Retina (tissue), 1 donor: ENCODE data around the gene LRRTM3.
A peak's percentile ranks its signal among the peaks of the same experiment; 100 is the strongest.

Experiments
- DNase-seq: peaks from one replicate; pipeline ENCODE4 v3.0.0-alpha.2; 2016

The LRRTM3 gene

GRCh38 chr10:66934711-66935110, 8.9 kb downstream of the LRRTM3 start:
- no peak for DNase-seq

- peak; percentile 8 for DNase-seq
Observed at GRCh38 chr10:66940965-66941364, 15.1 kb downstream of the LRRTM3 start.

GRCh38 chr10:66941491-66941890, 15.7 kb downstream of the LRRTM3 start:
- DNase-seq = peak; percentile 28

- DNase-seq = no peak
Observed at GRCh38 chr10:66942407-66942806, 16.6 kb downstream of the LRRTM3 start.

GRCh38 chr10:66943590-66943989, 17.8 kb downstream of the LRRTM3 start:
- DNase-seq = no peak

GRCh38 chr10:66951896-66952295, 26.1 kb downstream of the LRRTM3 start:
- DNase-seq = no peak

- DNase-seq = no peak
Observed at GRCh38 chr10:66958466-66958865, 32.6 kb downstream of the LRRTM3 start.

GRCh38 chr10:66964946-66965345, 39.1 kb downstream of the LRRTM3 start:
- no peak for DNase-seq

GRCh38 chr10:66980246-66980815, 54.5 kb downstream of the LRRTM3 start:
- no peak for DNase-seq

- no peak for DNase-seq
Observed at GRCh38 chr10:66981361-66982052, 55.7 kb downstream of the LRRTM3 start.

- peak; percentile 6 for DNase-seq
Observed at GRCh38 chr10:66982053-66982420, 56.2 kb downstream of the LRRTM3 start.

GRCh38 chr10:66982792-66983474, 57.1 kb downstream of the LRRTM3 start:
- peak; percentile 62 for DNase-seq

GRCh38 chr10:66983475-66983818, 57.6 kb downstream of the LRRTM3 start:
- DNase-seq = no peak

- DNase-seq = no peak
Observed at GRCh38 chr10:66990143-66990830, 64.5 kb downstream of the LRRTM3 start.

GRCh38 chr10:66996996-66997395, 71.2 kb downstream of the LRRTM3 start:
- DNase-seq = no peak

- no peak for DNase-seq
Observed at GRCh38 chr10:66999762-67000545, 74.1 kb downstream of the LRRTM3 start.

- DNase-seq = no peak
Observed at GRCh38 chr10:67004690-67005089, 78.9 kb downstream of the LRRTM3 start.

GRCh38 chr10:67005981-67006380, 80.1 kb downstream of the LRRTM3 start:
- no peak for DNase-seq

- DNase-seq = no peak
Observed at GRCh38 chr10:67011480-67011879, 85.6 kb downstream of the LRRTM3 start.

GRCh38 chr10:67011981-67012380, 86.1 kb downstream of the LRRTM3 start:
- DNase-seq = no peak

GRCh38 chr10:67015225-67015624, 89.4 kb downstream of the LRRTM3 start:
- DNase-seq = no peak

GRCh38 chr10:67017218-67017617, 91.4 kb downstream of the LRRTM3 start:
- no peak for DNase-seq

- DNase-seq = no peak
Observed at GRCh38 chr10:67022099-67022498, 96.3 kb downstream of the LRRTM3 start.
